ENCODE data around the gene CNTN4.

CNTN4 gene

GRCh38 chr3:3068358-3068881 is 969.8 kb downstream of the CNTN4 start:
- no peak for DNase-seq

- no peak for DNase-seq
Observed at GRCh38 chr3:3069723-3070122, 971.1 kb downstream of the CNTN4 start.

- no peak for DNase-seq
Observed at GRCh38 chr3:3071136-3071535, 972.5 kb downstream of the CNTN4 start.

GRCh38 chr3:3074551-3075257 is 976.0 kb downstream of the CNTN4 start:
- DNase-seq: no peak

- no peak for DNase-seq
Observed at GRCh38 chr3:3080309-3080708, 981.6 kb downstream of the CNTN4 start.

GRCh38 chr3:3081381-3082233 is 982.9 kb downstream of the CNTN4 start:
- no peak for DNase-seq

DNA sequence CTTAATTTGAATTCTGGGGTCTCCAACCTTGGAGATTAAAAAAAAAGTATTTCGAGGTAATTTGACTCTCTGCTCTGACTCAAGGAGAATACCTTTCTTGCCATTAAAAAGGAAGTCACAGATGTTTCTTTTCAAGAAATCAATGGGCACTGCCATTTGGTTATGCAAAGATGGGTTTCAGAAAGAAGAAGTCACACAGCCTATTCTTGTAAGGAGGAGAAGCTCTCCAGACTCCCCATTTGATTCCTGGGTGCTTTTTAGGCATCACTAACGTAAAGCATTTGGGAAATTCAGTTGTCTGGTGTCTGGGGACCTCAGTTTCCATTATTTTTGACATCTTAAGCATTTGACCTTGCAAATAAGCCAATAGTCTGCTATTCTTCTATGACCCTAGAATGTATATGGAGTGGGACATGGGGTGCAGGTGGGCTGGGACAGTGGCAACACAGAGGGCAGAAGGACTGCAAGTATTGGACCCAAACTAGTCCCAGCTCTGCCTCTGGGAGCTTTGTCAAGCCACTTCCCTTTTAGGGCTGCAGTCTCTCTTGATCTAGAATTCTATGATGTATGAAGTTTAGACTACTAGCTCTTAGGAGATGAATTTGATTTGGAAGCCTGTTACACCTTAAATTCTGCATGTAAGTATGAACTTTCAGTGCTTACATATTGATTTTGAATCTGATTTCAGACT is 983.7 kb downstream of the CNTN4 start:
- DNase-seq: no peak

DNA sequence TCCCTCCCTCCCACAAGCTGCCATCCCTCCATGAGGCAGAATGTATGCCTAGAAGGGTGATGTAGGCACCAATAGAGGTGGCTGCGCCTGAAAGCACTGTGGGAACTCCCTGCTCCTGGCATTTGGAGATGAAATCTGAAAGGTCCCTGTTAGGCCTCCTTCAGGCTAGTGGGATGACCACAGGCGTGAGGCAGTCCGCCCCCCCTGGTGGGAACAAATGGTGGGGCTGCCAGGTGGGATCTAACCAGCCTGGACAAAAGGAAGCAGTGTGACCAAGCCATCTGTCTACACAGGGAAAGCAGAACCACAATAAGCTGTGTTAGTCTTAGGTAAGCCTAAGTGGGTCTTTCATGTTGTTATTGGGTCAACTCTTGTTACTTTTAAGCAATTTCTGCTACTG is 986.2 kb downstream of the CNTN4 start:
- DNase-seq: no peak

DNA sequence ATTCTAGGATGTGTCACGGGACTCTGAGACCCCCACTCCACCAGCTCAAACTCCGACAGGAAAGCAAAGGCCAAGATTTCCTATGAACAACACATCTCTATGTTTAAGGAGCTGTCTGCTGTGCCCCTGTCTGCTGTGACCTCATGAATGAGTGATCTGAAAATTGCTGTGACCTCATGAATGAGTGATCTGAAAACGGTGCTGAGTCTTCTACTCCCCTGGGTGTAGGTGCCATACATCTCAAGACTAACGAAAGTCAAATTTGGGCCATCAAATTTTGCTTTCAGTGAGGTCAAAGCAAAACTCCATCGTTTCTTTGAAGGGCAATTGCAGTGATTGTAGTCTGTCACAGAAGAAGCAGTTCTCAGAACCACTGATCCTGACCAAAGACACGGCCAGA is 987.1 kb downstream of the CNTN4 start:
- DNase-seq: no peak

- no peak for DNase-seq
Observed at GRCh38 chr3:3086239-3086638, 987.6 kb downstream of the CNTN4 start.

- no peak for DNase-seq
Observed at GRCh38 chr3:3087279-3087678, 988.6 kb downstream of the CNTN4 start.

- DNase-seq: no peak
Observed at GRCh38 chr3:3087716-3088465, 989.2 kb downstream of the CNTN4 start.

DNA sequence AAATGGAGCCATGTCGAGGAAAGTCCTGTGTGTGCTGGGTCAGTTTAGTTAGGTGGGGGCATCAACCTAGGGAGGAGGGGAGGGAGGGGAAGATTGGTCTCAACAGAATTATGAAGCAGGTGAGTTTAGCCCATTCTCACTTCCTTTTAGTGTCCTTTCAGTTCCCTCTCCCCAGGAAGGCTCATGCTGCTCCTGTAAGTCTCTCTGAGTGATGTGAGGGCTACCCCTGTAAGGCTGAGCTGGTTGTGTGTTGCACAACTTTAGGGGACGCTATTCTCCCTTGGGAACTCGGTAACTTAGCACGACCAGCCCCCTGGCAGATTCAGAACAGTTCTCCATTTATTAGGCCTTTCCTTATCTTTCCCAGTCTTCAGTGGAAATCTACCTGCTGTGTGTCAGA is 990.4 kb downstream of the CNTN4 start:
- no peak for DNase-seq

- no peak for DNase-seq
Observed at GRCh38 chr3:3097958-3098357, 999.3 kb downstream of the CNTN4 start.

GRCh38 chr3:3101660-3102458 is 1003.2 kb downstream of the CNTN4 start:
- no peak for DNase-seq

GRCh38 chr3:3102751-3103150 is 1004.1 kb downstream of the CNTN4 start:
- no peak for DNase-seq

- DNase-seq: no peak
Observed at GRCh38 chr3:3105246-3105645, 1006.6 kb downstream of the CNTN4 start.

- no peak for DNase-seq
Observed at GRCh38 chr3:3105815-3106214, 1007.1 kb downstream of the CNTN4 start.

DNA sequence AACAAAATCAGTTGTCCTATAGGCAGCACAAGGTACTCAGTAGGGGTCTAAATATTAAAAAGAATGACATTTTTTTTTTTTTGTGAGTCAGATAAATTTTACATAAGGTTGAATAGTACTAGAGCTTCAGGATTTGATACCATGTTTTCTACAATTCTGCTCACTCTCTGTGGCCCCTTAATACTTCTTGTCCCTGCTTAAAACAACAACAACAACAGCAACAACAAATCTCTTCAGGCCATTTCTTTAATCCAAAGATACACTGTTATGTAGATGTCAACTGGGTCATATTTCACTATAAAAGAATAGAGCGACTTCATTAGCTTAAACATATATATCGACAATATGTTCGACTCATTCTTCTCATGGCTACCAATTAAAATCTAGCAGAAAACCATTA is 1008.5 kb downstream of the CNTN4 start:
- DNase-seq: no peak
